T47D (cell line): ENCODE measurements around the gene CROCC2.

Experiments
- DNase-seq, 2 experiments: peaks; one replicate each; pipeline versions ENCODE4 v3.0.0 to v3.0.0-alpha.2; 2011 to 2012; ENCODE audit warnings: low read depth in 1 of 2, low spot score in 1 of 2
- JUND ChIP-seq: IDR thresholded peaks from 2 replicates; pipeline ENCODE4 v1.6.1; 2012; ENCODE audit warnings: low read depth
- in situ Hi-C: cut with HindIII; loops from 2 replicates; pipeline ENCODE4 v1.10.0; 2016; ENCODE audit warnings: low sequenced_read_pairs, low pct_unique_long_range_greater_than_20kb

The CROCC2 gene

GRCh38 chr2:241017228-241017940 is 111.2 kb downstream of the CROCC2 start:
- in situ Hi-C loops = no loop called here
- no peak for TF ChIP-seq JUND
- DNase-seq = no peak

- no peak for TF ChIP-seq JUND
- no peak for DNase-seq
- in situ Hi-C loops = no loop called here
These were observed 112.1 kb downstream of the CROCC2 start for GRCh38 chr2:241018051-241018891.

DNA sequence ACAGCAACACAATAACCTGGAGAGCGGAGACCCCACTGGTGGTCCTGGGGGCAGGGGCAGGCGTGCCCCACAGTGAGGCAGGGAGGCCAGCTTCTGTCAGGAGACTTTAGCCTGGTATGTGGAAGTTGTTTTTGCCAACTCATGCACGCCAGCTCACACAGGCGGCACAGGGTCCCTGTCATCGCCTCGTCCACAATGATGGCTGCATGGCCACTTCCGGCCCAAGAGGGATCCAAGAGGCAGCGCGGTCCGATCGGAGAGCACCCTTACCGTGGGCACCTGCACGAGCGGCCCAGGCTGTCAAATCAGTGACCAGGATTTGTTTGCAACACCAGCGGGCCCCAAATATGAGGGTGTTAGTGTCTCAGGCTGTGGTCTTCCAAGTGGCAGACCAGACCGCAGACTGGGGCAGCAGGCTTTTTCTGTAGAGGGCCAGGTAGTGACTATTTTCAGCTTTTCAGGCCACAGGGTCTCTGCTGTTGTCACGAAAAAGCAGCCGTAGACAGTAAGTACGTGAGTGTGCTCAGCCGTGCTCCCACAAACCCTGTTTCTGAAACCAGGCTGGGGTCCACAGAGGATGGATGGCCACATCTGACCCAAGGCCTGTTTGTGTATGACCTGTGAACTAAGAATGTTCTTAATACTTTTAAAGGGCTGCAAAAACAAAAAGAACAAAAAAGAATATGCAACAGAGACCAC is 113.5 kb downstream of the CROCC2 start:
- in situ Hi-C loops = no loop called here
- DNase-seq = no peak
- TF ChIP-seq JUND = no peak

DNA sequence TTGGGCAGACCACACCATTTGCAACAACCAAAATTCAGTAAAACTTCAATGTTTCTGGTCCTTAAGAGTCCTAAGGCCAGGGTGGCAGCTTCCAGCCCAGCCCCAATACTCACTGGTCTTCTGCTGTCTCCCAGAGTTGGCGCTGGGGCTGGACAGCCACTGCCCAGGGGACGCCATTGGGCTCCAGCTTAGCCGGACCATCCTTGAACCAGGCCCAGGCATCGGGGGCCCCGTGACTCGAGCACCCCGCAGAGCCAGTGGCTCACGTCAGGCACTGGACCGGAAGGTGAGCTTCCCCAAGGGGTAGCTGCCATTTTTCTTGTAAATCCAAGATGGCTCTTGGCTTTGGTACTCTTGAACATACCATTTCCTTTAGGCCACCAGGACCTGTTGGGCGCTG is 114.1 kb downstream of the CROCC2 start:
- DNase-seq = no peak
- in situ Hi-C loops = no loop called here
- no peak for TF ChIP-seq JUND

DNA sequence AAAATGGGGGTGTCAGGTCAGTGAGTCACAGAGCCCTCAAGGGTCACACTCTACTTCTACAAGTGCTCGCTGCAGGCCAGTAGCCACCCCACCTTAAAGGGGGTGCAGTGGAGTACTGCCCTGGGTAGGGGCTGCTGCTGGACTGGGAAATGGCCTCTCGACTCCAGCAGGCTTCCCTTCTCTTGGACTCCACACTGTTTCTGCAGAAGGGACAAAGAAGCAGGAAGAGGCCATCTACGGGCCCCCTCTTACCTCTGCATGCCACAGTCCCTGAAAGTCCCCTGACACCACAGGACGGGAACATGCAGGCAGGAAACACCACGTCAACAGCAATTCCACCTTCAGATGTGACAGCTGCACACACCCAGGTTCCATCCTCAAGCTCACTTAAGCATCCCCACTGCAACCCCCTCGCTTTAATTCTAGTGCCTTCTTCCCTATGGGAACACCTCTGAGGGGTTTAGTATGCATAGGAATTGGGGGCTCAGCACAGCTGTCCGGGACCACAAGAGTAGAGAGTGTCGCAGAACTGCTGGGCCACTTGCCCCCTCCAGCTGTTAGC is 114.6 kb downstream of the CROCC2 start:
- in situ Hi-C loops = no loop called here
- TF ChIP-seq JUND = no peak

DNA sequence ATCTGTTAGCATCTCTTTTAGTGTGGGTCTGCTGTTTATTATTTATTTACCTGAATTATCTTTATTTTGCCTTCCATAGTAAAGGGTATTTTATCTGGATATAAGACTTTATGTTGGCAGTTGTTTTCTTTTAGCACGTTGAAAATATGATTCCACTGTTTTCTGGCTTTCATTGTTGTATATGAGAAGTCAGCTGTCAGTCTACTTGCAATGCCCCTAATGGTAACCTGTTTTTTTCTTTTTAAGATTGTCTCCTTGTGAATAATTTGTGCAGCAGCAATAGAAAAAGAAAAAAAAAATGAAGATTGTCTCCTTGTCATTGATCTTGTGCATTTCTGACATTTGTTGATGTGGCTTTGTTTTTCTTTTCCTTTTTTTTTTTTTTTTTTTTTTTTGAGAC is 119.5 kb downstream of the CROCC2 start:
- TF ChIP-seq JUND = no peak
- no peak for DNase-seq
- in situ Hi-C loops = no loop called here

More for the DNA sequence above, 114.6 kb downstream of the CROCC2 start:
- DNase-seq = no peak

DNA sequence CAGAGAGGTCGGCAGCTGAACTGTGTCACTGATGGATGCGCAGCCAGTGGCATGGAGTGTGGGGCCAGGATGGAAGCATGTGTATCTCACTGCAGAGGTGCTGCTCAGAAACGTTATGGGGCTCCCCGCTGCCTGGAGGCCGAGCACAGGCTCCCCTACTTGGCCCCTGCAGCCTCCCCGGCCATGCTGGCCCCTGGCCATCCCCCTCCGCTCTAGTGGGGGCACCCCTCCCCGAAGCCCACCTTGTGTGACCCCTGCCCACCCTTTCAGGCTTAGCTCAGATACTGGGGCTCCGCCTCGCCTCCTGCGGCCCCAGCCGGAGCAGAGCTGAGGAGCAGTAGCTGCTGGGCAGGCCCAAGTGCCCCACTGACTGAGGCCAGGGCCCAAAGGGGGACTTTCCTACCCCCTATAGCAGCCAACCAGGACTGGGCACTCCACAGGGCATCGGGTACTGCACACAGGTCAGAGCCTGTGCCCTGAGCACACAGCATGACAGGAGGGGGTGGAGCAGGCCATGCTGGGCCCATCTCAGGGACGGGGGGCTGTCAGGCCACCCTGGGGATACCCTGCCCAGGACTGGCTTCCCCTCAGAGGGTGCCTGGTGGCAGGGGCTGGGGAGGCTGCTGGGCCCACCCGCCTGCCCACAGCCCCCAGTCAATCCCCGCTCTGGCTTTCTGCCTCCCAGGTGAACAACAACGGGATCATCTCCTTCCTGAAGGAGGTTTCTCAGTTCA is 123.6 kb downstream of the CROCC2 start:
- DNase-seq = no peak
- TF ChIP-seq JUND = no peak
- in situ Hi-C loops = no loop called here

GRCh38 chr2:241030333-241030680 is 124.2 kb downstream of the CROCC2 start:
- in situ Hi-C loops = no loop called here
- TF ChIP-seq JUND = no peak

GRCh38 chr2:241030883-241031282 is 124.7 kb downstream of the CROCC2 start:
- in situ Hi-C loops = no loop called here
- no peak for DNase-seq
- no peak for TF ChIP-seq JUND

More at GRCh38 chr2:241030333-241030680, 124.2 kb downstream of the CROCC2 start:
- DNase-seq = no peak

DNA sequence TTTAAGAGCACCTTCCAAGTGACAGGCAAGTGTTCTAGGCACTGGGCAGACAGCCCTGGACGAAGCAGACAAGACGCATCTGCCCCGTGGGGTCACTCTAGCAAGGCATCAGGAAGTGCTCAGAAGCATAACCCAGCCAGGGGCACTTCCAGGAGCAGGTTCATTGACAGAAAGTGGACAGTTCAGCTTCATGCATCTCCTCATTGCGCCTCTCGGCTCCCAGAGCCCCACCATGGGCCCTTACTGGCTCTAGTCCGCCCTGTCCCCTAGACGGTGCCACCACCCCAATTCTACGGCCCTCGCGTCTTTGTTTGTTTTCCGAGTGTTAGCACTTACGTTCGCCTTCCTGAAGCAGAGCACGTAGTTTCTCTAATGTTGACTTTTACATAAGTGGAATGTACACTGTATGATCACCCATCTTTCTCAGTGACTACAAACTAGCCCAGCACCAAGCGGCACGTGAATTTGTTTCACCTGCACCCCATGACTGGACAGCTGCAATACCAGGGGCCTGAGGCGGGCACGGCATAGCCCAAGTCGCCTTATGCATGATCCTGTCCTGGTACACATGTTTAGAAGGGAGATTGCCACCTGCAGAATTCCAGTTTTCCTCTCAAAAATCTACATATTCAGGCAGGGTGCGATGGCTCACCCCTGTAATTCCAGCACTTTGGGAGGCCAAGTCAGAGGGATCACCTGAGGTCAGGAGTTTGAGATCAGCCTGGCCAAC is 125.5 kb downstream of the CROCC2 start:
- no peak for TF ChIP-seq JUND
- DNase-seq = no peak
- in situ Hi-C loops = no loop called here

DNA sequence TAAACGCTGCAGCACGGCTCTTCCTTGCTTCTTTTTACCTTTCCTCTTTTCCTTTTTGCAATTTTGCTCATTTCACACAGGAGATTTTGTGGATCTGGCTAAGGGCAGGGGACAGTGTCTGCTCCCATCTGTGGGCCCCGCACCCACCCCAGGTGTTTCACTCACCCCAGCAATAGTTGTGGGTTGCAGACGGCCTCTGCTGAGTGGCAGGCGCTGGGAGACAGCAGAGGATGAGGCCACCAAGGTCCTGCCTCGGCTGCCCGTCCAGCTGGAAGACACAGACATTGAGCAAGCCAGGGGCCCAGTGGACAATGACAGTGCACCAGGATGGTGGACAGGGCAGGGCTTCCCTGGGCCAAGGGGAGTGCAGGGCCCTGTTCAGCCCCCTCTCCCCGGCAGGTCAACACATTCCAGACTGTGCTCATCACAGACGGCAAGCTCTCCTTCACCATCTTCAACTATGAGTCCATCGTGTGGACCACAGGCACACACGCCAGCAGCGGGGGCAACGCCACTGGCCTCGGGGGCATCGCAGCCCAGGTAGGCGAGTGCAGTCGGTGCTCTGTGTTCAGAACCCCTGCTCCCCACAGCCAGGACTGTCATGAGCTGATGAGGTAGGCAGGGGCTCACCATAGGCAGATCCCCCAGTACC is 127.3 kb downstream of the CROCC2 start:
- DNase-seq = no peak
- no peak for TF ChIP-seq JUND
- in situ Hi-C loops = no loop called here
